Epithelial cell of esophagus (primary cell): Measurements from ENCODE around the gene MAPRE3.
"Not testable (repeated sequence)": the region's sequence is repeated elsewhere in the genome, so short reads cannot be mapped to it uniquely, and the experiment has no call there.

Source experiments
- DNase-seq: peaks from one replicate; pipeline ENCODE4 v3.0.0; 2010; ENCODE audit warnings: low read depth
- H3K4me3 ChIP-seq: 2 replicates; pipeline ENCODE4 v1.5.1; 2011; ENCODE audit warnings: mild to moderate bottlenecking, low read length, control low read depth
- CTCF ChIP-seq: IDR thresholded peaks from 2 replicates; pipeline ENCODE4 v1.5.1; 2011; ENCODE audit warnings: low read depth, mild to moderate bottlenecking, low read length, control low read depth, inconsistent platforms; ENCODE audit not compliant: insufficient read depth; ENCODE audit errors: missing control alignments

The MAPRE3 gene

GRCh38 chr2:27073782-27074181 lies 103.3 kb downstream of the MAPRE3 start:
- no peak overlapping the region for H3K4me3 ChIP-seq
- no peak for TF ChIP-seq CTCF
- DNase-seq = no peak

- H3K4me3 ChIP-seq = no peak overlapping the region
Observed at GRCh38 chr2:27074738-27075565, 104.5 kb downstream of the MAPRE3 start.

GRCh38 chr2:27075566-27075871 lies 105.1 kb downstream of the MAPRE3 start:
- not testable (repeated sequence) for H3K4me3 ChIP-seq, DNase-seq

More at GRCh38 chr2:27074738-27075565, 104.5 kb downstream of the MAPRE3 start:
- no peak for TF ChIP-seq CTCF
- no peak for DNase-seq

GRCh38 chr2:27076323-27076722 lies 105.9 kb downstream of the MAPRE3 start:
- no peak overlapping the region for H3K4me3 ChIP-seq
- DNase-seq = no peak
- no peak for TF ChIP-seq CTCF
